ENCODE data around the gene NMU. TPM values are rescaled to one million over a fixed set of nuclear protein-coding genes. Genes with fewer than 3 reads are reported as not detected.

Gene NMU
- total RNA-seq, 2 donors from 2014 or later: 2.5 TPM; not detected in 1

DNA sequence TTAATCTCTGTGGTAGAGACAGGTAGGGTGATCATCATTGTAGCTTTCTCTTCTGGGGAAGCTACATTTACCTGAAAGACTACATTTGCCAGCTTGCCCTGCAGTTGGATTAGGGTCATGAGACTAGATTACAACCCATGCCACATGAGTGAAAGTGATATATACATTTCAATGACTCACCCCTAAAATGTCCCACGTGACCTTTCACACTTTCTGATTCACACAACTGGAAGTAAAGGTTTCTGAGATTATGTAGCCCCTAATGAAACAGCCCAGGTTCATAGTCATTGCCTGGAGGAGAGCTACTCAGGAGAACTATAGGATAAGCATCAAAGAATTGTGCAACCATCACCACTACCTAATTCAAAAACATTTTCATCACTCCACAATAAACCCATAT lies 61.8 kb downstream of the NMU start:
- DNase-seq (ENCODE audit: low spot score): no peak
- Histone ChIP-seq H3K27me3 (replicated peaks; ENCODE audit: insufficient read depth) (no peaks in the 10 kb centered on the region), H3K9me3 (no peaks in the 10 kb centered on the region), H3K36me3 (no peaks in the 10 kb centered on the region), H3K27ac (no peak overlapping the region), H3K4me1 (replicated peaks) (no peaks in the 10 kb centered on the region), H3K4me3 (no peak overlapping the region)
- no peak for TF ChIP-seq POLR2AphosphoS5 (IDR thresholded peaks at IDR 0.05)
- TF ChIP-seq, protein P1, sequence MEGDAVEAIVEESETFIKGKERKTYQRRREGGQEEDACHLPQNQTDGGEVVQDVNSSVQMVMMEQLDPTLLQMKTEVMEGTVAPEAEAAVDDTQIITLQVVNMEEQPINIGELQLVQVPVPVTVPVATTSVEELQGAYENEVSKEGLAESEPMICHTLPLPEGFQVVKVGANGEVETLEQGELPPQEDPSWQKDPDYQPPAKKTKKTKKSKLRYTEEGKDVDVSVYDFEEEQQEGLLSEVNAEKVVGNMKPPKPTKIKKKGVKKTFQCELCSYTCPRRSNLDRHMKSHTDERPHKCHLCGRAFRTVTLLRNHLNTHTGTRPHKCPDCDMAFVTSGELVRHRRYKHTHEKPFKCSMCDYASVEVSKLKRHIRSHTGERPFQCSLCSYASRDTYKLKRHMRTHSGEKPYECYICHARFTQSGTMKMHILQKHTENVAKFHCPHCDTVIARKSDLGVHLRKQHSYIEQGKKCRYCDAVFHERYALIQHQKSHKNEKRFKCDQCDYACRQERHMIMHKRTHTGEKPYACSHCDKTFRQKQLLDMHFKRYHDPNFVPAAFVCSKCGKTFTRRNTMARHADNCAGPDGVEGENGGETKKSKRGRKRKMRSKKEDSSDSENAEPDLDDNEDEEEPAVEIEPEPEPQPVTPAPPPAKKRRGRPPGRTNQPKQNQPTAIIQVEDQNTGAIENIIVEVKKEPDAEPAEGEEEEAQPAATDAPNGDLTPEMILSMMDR (IDR thresholded peaks at IDR 0.05): no peak
- no peak for TF ChIP-seq POLR2A (IDR thresholded peaks at IDR 0.05)
- 85% methylated on average over 1 of the region's 1 CpG for WGBS
- intact Hi-C loops (cut with DNase I): no loop called here

DNA sequence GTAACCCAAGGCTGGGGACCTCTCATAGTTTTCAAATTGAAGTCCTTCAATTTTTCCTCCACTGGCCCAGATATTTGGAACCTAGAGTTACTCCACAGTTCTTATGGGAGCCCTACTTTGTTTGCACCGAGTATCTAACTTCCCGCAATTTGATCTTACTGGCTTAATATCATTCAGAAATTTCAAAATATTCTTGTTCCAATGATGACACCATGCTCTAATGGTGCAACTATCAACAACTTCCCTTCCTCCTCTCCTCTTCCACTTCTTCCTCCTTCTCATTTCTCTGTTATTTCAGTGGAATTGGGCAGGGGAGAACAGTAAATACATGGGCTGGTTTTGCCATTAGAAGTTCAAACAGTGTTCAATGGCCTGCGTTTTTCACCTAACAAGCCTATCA lies 64.3 kb downstream of the NMU start:
- Histone ChIP-seq H3K4me3 (no peak overlapping the region), H3K9me3 (no peaks in the 10 kb centered on the region), H3K4me1 (replicated peaks) (no peaks in the 10 kb centered on the region), H3K27me3 (replicated peaks; ENCODE audit: insufficient read depth) (no peaks in the 10 kb centered on the region), H3K36me3 (no peaks in the 10 kb centered on the region), H3K27ac (no peak overlapping the region)
- 70% methylated on average over 3 of the region's 3 CpGs for WGBS
- no peak for DNase-seq (ENCODE audit: low spot score)
- TF ChIP-seq POLR2AphosphoS5 (IDR thresholded peaks at IDR 0.05) (no peak), POLR2A (IDR thresholded peaks at IDR 0.05) (no peak)
- TF ChIP-seq, protein P1 (IDR thresholded peaks at IDR 0.05): no peak
- intact Hi-C loops (cut with DNase I): no loop called here

DNA sequence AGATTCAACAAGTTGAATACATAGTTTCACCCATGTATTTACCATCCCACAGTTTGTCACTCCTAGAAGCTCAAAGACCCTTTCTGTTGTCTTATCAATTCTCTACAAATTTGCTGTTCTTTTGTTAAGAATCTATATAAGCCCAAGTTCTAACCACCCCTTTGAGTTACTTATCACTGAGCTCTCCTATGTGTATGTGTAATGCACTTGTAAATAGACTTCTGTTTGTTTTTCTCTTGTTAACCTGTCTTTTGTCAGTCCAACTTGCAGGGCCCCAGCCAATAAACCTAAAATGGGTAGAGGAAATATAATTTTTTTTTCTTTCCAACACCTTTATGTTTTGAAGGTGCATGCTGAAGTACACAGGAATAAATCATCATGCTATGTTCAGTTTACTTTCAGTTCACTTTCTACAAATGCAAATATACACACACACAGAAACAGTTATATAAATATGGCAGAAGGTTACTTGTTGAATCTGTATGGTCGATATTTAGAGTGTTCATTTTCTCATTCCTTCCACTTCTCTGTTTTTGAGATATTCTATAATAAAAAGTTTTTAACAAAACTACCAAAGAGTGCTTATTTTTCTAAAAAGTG lies 67.1 kb downstream of the NMU start:
- Histone ChIP-seq H3K4me1 (replicated peaks) (no peaks in the 10 kb centered on the region), H3K27me3 (replicated peaks; ENCODE audit: insufficient read depth) (no peaks in the 10 kb centered on the region), H3K27ac (no peak overlapping the region), H3K36me3 (no peaks in the 10 kb centered on the region), H3K4me3 (no peak overlapping the region), H3K9me3 (no peaks in the 10 kb centered on the region)
- TF ChIP-seq POLR2AphosphoS5 (IDR thresholded peaks at IDR 0.05): no peak
- TF ChIP-seq, protein P1 (IDR thresholded peaks at IDR 0.05): no peak
- TF ChIP-seq POLR2A (IDR thresholded peaks at IDR 0.05): no peak
- DNase-seq (ENCODE audit: low spot score): no peak
- intact Hi-C loops (cut with DNase I): no loop called here
- WGBS: 52% methylated on average over 1 of the region's 1 CpG

DNA sequence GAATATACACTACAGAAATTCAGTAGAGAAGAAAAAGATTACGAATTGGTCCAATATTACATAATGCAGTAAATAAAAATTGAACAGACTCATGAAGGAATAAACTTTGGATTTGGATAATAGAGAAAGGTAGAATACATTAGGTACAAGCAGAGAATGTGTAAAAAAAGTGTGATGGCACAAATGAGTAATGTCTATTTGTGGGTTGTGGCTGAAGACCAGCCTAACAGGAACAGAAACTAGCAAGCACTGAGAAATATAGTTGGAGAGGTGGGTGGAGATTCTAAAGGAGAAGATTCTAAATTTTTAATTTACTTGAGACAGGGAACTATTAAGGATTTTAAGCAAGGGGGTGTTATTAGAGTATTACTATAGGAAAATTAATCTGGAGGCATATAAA lies 74.2 kb downstream of the NMU start:
- Histone ChIP-seq H3K27ac (no peak overlapping the region), H3K27me3 (replicated peaks; ENCODE audit: insufficient read depth) (no peaks in the 10 kb centered on the region), H3K36me3 (no peaks in the 10 kb centered on the region), H3K4me1 (replicated peaks) (no peaks in the 10 kb centered on the region), H3K9me3 (no peaks in the 10 kb centered on the region), H3K4me3 (no peak overlapping the region)
- WGBS: 100% methylated on average over 1 of the region's 1 CpG
- intact Hi-C loops (cut with DNase I): no loop called here
- DNase-seq (ENCODE audit: low spot score): no peak
- TF ChIP-seq POLR2A (IDR thresholded peaks at IDR 0.05) (no peak), POLR2AphosphoS5 (IDR thresholded peaks at IDR 0.05) (no peak)
- TF ChIP-seq, protein P1 (IDR thresholded peaks at IDR 0.05): no peak

DNA sequence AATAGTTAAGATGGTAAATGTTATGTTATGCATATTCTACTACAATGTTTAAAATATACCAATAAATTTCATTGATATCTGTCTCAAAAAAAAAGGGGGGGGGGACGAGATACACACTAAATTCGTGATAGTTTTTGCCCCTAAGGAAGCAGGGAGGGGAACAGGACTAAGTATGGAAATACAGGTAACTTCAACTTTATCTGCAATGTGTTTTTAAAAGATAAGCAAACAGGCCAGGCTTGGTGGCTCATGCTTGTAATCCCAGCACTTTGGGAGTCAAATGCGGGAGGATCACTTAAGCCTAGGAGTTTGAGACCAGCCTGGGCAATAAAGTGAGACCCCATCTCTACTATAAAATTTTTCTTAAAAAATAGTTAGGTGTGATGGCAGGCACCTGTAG lies 76.0 kb downstream of the NMU start:
- Histone ChIP-seq H3K9me3 (no peaks in the 10 kb centered on the region), H3K27ac (no peak overlapping the region), H3K36me3 (no peaks in the 10 kb centered on the region), H3K4me3 (no peak overlapping the region), H3K4me1 (replicated peaks) (no peaks in the 10 kb centered on the region), H3K27me3 (replicated peaks; ENCODE audit: insufficient read depth) (no peaks in the 10 kb centered on the region)
- WGBS: 81% methylated on average over 3 of the region's 3 CpGs
- intact Hi-C loops (cut with DNase I): no loop called here
- TF ChIP-seq POLR2A (IDR thresholded peaks at IDR 0.05) (no peak), POLR2AphosphoS5 (IDR thresholded peaks at IDR 0.05) (no peak)
- TF ChIP-seq, protein P1 (IDR thresholded peaks at IDR 0.05): no peak
- no peak for DNase-seq (ENCODE audit: low spot score)
